HUDEP-2 (cell line): ENCODE data around the gene TPCN2.

Experiments
- DNase-seq, 76 experiments: peaks; one replicate each; lab custom pipeline; 2025; ENCODE audit not compliant: unreplicated experiment in 76 of 76; lab: John Stamatoyannopoulos, UW

TPCN2 gene

DNA sequence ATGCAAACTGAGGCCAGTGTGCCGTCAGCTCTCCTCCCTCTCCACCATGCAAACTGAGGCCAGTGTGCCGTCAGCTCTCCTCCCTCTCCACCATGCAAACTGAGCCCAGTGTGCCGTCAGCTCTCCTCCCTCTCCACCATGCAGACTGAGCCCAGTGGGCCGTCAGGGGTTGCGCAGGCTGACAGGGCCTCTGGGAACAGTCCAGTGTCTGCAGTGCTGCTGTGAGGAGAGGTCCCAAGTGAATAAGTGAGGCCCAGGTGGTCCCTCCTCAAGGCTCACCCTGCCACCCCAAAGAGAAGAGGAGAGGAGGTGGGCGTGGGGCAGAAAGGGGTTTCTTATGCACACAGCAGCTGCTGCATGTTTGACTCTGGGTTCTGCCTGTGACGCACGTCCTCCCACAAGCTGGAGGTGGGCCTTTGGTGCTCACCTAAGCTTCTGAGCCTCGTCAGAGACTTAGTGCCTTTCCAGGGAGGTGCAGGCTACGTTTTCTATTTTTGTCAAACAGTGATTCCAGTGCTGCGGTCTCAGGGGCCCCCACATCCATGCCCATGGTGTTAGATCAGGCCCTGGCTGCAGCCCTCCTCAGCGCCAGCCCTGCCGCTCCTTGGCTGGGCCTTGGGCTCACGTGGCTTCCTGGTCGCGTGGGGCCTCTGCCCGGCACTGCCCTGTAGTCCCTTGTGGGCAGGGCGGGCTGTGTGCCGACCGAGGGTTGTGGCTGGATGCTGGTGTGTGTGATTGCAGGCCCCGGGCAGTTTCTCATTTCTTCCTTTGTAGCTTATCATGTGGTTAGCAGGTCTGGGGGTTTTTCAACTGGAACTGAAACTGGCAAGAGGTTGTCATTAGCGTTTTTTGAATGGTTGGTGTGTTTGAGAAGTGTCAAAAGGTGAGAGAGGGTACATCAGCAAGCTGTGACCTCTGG is 7.1 kb downstream of the TPCN2 start:
- peak in 57 of 76 experiments; percentile 2 to 71 (median 41) for DNase-seq

DNA sequence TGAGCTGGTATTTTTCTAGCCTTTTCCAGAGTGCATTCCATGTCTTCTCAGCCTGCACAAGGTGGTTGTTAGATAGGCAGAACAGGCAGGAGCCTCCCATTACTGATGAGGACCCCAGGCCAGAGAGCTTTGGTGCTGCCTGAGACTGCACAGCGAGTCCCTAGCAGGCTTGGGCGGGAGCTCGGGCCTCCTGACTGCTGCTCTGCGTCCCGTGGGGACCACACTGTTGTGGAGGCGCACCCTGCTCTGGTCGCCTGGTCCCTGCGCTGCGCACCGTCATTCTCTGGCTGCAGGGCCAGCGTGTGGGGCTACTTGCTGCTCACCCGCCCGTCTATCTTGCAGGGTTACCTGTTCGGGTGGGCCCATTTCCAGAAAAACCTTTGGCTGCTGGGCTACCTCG is 8.5 kb downstream of the TPCN2 start:
- DNase-seq: no peak

DNA sequence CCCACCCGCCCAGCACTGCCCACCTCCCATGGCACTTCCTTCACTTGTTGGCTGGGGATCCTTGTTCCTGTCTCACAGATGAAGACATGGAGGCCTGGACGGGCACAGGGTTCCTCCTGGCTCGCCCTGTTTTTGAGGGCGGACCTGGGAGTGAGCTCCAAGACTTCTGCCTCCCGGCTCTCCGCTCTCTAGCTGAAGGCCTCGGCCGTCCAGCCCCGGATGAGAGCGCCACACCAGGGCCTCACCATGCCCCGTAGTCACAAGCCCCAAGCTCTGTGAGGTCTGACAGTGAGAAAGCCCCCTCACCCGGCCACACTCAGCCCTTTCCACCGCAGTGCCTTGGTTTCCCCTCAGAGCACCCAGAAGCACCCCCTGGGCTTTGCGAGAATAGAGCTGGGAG is 9.1 kb downstream of the TPCN2 start:
- DNase-seq: no peak

DNA sequence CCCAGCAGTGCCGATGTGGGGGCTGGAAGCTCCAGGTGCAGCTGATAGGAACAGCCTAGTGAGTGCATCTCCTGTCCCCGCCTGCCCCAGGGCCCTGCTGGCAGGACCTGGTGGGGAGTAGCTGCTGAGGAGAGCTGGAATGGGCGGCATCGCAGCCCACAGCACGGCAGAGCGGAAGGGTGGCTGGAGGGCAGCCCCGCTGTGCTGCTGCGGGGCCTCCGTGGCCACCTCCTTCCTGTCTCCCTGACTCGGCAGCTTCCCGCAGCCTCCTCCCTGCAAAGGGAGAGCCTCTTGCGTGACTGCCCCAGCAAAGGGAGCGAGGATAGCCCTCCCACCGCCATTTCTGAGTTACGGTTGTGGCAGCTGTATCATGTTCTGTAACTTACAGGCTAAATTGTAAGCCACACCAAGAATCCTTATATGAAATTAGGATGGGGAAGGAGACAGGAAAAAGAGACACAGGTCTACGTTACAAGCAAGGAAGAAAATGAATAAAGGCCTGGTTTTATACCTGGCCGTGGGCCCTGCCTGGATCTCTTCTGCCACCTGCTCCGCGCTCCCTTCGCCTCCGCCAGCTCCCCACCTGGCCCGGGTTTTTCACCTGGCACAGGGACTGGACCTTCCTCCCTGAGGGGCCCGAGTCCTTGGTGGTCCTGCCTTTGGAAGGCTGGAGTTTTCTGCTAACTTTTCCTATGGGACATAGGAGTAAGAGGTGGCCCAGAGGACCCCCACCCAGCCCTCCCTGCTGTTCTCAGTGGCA is 10.0 kb downstream of the TPCN2 start:
- no peak for DNase-seq

DNA sequence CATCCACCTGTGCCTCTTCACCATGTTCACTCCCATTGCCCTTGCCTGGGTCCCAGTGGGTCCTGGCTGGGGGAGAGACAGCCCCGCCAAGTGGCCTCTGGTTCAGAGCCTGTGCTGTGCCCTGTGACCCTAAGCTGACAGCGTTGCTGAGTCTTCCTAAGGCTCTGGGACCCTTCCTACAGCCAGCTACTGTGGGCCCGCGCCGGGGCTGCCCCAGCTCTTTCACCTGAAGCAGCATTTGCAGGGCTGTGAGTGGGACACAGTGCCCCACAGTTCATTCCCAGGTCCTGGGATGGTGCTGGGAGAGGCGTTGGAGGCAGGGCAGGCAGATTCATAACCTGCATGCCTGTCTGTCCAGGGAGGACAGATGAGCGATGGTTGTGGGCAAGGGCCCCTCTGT is 10.7 kb downstream of the TPCN2 start:
- no peak for DNase-seq

DNA sequence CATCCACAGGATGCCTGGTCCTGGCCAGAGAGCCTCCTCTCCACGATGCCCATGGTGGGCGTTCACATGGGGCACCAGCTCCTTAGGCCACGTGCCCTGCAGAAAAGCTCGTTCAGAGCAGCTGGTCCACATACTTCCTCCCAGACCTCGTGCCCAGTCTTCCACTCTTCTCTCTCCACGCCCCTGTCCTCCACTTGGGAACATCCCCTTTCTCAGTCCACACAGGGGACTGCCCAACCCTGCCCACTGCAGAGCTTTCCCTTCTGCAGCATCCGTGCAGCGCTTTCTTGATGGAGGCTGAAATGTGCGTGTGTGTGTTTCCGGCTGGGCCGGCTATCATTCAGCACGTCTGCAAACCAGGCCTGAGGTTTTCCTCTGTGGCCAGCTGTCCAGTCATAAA is 11.3 kb downstream of the TPCN2 start:
- no peak for DNase-seq

DNA sequence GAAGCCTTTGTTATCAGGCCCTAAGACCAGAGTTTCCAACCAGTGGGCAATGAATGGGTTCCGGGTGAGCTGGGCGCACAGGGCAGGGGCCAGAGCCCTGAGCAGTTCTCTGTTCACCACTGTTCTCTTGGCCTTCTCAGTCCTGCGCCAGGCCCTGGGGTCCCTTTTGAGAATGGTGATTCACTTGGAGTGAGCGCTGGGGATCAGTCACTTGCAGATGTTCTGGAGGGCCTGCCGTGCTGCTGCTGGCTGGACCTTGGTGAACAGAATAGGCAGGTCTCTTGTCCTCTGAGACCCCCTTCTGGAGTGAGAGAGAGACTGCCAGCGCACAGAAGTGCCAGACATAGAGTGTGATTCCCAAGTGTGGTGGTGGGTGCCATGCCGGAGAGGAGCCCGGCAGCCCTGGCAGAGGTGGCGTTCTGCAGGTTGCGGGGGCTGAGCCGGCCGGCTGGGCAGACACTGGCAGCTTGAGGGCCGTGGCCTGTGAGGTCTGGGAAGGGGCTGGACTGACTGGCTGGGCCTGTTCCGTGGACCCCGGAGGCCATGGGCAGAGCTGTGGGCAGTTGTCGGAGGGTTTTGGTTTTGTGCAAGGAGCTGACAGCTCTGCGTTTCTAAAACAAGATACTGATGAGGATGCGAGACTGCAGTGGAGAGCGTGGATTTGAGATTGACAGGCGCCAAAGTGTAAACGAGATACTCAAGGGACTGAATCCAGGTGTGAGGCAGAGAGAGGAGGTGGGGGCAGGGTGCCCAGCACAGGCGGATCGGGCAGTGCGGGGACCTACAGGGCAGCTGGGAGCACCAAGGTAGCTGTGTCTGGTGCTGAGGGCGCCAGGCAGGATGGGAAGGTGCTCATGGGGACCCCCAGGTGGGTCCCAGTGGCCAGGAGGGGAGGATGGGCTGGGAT is 12.3 kb downstream of the TPCN2 start:
- DNase-seq: no peak

DNA sequence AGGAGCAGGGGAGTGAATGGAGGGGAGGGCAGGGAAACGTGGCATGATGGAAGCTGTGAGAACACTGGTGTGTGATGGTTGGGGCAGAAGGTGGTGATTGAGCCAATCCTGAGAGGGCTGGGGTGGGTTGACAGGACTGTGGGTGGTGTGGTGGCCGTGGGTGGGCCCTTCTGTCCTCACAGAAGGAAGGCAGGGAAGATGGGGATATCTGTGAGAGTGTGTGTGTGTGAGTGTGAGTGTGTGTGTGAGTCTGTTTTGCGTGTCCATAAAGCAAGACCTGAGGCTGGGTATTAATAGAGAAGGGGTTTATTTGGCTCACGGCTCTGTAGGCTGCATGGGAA is 13.0 kb downstream of the TPCN2 start:
- DNase-seq: no peak

DNA sequence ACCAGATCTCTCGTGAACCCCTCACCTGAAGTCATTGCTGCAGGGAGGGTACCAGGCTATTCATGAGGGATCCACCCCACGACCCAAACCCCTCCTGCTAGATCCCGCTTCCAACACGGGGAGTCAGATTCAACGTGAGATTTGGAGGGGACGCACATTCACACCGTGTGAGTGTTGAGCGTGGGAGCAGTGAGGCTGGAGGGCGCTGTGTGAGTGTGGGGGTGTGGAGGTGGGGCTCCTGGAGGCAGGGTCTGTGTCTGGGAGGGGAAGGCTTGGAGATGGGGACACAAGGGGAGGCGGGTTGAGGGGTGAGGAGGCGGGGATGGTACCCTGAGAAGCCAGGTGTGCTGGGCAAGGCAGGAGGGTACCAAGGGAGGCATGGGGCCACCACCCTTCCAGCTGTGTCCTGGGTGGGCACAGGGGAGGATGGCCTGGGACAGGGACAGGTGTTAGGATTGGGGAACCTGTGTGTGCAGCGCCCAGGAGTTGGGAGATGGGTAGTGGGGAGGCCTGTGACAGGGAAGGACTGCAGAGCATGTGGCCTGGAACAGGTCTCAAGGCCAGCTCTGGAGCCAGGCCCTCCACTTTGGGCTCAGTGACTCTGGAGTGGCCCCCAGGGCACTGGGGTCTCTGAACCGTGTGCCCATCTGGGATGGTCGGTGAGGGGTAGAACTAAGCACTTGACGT is 13.6 kb downstream of the TPCN2 start:
- no peak for DNase-seq

DNA sequence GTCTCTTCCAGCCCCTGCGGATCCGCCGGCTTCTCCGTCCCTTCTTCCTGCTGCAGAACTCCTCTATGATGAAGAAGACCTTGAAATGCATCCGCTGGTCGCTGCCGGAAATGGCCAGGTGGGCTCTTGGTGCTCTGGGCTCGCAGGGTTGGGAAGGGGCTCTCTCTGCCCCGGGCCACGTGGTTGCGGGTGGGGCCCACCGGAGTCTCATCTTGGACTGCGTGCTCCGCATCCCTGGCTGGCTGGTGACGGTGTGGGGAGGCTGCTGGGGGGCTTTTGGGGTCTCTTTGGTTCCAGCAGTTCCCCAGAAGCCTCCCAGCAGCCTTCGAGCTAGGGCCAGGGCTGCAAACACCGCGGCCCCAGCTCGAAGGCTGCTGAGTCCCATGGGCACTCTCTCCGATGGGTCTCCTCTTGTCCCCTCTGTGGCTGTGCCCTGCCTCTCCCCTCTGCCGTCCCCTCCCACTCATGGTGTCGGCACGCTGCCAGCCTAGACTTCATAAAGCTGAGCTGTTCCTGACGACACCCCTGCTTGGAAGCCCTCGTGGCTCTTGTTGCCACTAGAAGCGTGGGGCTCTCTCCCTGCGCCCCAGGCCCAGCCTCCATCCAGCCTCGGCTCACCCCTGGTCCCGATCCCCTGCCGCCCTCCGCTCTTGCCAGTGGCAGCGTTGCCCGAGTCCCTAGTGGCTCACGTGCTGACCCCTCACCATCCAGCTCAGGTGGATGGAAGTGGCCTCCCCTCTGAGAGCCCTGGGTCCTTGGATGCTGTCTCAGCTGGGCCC is 14.3 kb downstream of the TPCN2 start:
- DNase-seq: no peak

DNA sequence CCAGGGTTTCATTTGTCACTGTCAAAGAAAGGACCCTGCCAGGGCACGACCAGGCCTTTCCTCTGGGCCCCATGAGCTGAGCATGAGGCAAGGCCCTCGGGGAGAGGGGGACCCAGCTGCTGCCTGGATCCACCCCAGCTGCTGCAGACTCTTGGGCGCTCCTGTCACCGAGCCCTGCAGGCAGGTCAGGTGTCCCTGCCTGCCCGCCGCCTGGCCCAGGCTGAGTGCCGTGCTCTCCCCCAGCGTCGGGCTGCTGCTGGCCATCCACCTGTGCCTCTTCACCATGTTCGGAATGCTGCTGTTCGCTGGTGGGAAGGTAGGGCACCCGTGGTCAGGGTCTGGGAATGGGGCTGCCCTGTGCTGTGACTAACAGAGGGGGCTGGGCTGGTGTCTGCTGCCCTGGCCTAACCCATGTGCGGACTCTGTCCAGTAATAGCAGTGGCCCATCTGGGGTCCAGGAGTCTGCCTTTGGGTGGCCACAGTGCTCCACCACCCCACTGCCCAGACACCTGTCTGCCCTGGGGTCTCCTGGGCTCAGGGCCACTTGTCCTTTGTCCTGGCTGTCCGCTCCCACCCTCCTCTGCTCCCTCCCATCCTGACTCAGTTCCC is 15.0 kb downstream of the TPCN2 start:
- DNase-seq: no peak

DNA sequence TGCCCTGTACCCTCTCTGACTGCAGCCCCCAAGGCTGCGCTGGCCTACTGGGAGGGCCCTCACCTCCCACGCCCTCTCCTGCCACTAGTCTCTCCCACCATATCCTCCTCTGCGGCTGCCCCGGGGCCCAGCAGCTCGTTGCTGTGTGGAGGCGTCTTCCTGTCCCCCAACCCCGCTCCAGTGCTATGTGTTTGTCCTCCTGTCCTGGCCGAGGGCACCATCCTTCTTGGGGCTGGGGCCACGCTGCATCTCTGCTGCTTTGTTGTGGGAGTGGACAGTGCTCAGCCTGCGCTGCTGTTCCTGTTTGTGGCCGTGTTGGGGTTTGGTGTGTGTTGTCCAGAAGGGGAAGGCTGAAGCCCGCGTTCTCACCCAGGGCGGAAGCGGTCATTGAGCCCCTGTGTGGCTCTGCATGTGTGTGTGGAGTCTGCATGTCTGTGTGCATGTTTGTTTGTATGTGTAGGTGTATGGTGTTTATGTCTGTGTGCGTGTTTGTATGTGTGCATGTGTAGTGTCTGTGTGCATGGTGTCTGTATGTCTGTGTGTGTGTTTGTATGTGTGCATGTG is 15.7 kb downstream of the TPCN2 start:
- DNase-seq: no peak

DNA sequence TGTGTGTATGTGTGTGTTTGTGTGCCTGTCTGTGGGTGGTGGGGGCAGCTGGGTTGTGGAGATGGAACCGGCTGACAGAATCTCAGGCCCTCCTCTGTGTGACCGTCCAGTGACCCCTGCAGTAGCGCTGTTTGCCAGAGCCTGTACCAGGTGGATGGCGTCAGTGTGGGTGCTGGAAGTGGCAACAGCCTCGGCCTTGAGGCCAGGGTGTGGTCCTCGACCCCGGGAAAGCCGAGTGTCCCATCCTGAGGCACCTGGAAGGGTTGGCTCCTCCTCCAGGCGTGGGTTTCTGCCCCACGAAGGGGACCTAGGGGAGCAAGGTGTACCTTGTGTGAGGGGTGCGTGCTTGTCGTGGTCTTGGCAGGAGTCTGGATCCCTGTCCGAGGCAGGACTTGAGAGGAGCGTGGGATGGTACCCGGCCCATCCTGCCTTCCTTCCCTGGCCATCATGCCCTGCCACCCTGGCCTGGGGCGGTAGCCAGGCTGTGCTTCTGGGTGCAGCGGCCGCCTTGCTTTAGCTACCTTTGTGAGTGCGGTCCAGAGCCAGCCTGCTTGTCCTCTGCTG is 16.5 kb downstream of the TPCN2 start:
- DNase-seq: no peak

DNA sequence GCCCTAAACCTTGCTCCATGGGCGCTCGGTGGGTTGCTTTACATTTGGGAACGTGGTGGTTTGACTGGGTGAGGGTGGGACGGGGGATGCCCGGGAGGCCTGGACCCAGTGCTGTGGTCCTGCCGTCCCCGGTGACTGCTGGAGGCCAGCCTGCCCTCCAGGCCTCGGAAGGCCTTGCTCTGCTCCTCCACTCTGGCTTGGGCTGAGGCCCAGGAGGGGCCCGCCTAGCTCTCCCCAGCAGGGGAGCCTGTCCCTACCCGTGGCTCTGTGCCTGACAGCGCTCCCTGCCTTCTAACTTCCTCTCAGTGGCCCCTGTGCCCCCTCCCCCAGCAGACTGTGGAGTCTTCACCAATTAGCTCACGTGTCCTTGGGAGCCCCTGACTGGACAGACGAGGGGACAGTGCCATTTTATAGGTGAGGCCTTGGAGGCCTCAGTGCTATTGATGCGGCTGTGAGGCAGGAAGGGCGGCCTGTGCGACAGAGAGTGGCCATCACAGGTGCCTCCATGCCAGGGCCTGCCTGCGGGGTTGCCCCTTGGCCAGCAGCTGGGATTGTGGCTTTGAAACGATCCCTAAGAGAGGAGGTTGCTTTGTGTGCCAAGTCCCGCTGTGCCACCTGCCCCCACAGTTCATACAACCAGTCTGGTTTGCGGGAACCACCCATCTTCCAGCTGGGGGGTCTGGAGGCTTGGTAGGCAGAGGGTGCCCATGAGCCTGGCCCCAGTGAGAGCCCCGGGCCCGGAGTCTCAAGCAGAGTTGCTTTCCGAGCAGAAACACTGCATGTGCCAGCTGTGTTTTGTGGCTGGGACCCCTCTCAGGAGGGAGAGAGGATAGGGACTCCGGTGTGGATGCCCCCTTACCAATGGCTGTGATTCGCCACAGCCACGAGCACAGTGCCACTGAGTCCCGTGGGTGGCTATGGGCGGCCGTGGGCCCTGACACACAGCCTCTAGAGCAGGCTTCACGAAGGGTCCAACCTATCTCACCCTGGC is 17.7 kb downstream of the TPCN2 start:
- peak in 2 of 76 experiments; percentile 1 to 20 for DNase-seq

DNA sequence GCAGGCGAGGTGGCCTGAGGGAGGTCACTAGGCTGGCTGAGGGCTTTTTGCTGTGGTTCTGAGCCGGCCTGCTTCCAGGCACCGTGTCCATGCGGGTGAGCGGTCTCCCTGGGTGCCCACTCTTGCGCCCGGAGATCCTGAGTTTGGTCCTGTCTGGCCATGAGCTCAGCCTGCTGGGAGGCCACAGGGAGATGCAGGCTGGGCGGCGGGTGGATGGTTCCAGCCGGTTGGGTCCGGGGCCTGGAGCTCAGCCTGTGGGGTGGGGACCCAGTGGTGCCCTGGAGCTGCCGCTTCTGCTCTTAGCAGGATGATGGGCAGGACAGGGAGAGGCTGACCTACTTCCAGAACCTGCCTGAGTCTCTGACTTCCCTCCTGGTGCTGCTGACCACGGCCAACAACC is 18.5 kb downstream of the TPCN2 start:
- no peak for DNase-seq

DNA sequence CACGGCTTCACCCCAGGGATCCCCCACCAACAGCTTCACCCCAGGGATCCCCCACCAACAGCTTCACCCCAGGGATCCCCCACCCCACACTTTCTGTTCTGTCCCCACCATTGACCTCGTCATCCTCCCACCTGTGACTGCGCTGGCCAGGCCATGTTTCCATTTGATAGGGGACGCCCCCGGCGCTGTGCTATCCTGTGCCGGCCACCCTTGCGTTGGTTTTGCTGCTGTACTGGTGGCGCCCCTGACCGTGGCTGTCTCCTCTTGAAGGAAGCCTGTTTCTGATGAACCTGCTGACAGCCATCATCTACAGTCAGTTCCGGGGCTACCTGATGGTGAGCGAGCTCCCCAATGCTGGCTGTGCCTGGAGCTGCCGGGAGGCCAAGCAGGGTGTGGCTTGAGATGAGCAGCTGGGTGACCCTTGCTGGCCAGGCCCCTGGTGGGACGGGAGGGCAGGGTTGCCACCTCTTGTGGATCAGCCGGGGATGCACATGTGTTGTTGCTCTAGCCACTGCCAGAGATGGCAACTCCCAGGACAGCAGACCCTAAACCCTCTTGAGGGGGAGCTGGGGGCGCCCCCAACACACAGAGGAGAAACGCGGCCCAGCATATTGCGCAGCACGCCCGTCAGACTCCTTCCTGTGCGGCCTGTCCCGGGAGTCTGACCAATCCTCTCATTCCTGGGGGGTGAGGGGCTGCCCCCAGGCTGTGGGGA is 22.5 kb downstream of the TPCN2 start:
- no peak for DNase-seq

DNA sequence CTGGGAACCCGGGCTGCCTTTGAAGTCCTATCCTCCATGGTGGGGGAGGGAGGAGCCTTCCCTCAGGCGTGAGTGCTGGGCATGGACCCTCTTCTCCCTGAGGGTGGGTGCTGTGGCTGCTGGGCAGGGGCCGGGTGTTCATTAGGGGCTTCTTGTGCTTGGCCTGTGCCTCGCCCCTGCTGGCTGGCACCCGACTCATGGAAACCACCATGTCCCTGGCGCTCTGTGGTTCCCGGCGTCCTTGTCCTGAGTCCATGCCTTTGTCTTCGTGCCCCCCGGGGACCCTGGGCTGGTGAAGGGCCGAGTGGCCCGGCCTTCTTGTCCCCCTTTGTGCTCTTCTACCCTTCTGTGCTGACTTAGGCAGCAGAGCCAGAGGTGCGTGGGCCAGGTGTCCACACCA is 23.2 kb downstream of the TPCN2 start:
- DNase-seq: no peak
